NCI-H146 (cell line): ENCODE results near the gene ZFP62.
A peak's percentile ranks its signal among the peaks of the same experiment; 100 is the strongest.
"Not testable (repeated sequence)": the region's sequence is repeated elsewhere in the genome, so short reads cannot be mapped to it uniquely, and the experiment has no call there.

Source experiments
- DNase-seq: peaks from one replicate; lab custom pipeline; 2025; lab: John Stamatoyannopoulos, UW

ZFP62 gene

DNA sequence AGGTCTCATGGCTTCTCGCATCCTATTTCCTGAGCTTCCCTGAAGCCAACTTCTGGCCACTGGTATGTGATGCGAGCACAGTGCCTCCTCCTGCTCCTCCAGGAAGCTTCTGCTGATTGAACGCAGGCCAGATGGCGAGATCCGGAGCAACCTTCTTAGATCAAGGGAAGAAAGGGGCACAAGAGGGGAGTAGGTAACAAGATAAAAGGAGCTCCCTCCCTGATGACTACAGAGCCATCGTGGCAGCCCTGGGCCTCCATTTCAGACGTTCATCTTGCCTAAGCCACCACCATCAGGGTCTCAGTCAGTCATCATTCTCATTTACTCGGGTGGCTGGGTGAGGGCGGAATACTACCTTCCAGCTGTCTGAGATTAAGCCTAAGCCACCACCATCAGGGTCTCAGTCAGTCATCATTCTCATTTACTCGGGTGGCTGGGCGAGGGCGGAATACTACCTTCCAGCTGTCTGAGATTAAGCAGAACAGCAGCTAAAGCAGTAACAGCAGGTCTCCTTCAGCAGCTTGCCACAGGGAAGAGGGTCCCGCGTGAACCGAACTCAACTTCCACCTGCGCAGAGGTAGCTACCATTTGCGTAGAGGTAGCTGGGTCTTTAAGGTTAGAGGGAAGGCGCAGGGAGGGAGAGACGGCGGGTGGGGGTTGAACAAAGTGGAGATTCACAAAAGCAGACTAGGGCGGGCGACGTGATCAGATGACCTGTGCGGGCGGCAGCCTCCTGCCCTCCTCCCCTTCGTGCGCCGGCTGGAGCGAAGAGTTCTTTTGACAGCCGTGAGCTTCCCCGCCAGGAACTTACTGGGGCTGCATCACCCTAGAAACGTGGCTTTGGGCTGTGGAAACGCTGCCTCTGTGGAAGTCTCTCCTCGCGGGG lies 30.6 kb downstream of the ZFP62 start:
- DNase-seq: peak; percentile 69

DNA sequence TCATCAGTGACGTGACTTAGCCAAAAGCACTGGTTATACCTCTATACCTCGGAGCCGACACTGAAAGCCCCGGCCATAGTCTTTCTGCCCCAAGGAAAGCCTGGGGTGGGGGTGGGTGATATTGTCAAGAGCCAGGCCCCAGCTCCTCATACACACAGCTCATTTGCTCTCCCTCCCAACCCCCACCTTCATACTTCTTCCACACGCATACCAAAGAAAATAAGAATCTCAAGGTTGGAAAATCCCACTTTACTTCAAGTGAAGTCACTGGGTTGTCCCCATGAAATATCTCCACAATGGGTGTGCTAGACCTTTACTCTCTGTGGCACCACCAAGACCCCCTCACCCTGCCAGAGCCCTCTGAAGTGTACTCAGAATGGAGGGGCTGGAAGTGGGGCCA lies 31.4 kb downstream of the ZFP62 start:
- no peak for DNase-seq

GRCh38 chr5:180828756-180829531 lies 32.1 kb downstream of the ZFP62 start:
- DNase-seq: not testable (repeated sequence)

DNA sequence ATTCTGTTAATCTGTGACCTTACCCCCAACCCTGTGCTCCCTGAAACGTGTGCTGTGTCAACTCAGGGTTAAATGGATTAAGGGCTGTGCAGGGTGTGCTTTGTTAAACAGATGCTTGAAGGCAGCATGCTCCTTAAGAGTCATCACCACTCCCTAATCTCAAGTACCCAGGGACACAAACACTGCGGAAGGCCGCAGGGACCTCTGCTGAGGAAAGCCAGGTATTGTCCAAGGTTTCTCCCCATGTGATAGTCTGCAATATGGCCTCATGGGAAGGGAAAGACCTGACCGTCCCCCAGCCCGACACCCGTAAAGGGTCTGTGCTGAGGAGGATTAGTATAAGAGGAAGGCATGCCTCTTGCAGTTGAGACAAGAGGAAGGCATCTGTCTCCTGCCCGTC lies 33.7 kb downstream of the ZFP62 start:
- not testable (repeated sequence) for DNase-seq

GRCh38 chr5:180825768-180826525 lies 35.1 kb downstream of the ZFP62 start:
- no peak for DNase-seq

- no peak for DNase-seq
These were observed 36.2 kb downstream of the ZFP62 start for GRCh38 chr5:180824630-180825476.

DNA sequence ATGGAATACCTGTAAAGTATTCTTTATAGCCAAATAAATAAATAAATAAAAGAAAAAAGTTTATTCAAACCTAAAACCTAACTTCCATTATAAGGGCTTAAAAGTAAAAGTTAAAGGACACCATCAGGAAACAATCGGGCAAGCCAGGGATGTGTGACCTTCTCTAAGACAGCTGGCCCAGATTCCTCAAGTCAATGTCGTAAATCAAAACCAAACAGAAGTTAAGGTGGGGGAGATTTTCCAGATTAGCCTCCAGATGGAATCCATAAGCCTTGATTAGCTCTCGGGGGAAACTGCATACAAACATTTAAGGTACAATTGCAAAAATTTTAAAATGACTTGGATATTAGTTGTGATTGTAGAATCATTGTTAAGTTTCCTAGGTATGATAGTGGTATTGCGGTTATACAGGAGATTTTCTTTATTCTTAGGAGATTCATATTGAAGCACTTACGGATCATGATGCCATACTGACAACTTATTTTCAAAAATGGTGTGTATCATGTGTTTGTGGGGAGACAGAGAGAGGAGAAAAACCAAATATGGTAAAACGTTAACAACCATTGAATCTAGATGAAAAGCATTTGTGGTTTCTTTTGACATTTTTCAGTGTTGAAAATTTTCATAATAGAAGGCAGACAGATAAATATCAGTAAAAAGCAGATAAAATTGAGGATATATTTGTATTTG lies 37.0 kb downstream of the ZFP62 start:
- DNase-seq: no peak

GRCh38 chr5:180823346-180823745 lies 37.7 kb downstream of the ZFP62 start:
- no peak for DNase-seq

DNA sequence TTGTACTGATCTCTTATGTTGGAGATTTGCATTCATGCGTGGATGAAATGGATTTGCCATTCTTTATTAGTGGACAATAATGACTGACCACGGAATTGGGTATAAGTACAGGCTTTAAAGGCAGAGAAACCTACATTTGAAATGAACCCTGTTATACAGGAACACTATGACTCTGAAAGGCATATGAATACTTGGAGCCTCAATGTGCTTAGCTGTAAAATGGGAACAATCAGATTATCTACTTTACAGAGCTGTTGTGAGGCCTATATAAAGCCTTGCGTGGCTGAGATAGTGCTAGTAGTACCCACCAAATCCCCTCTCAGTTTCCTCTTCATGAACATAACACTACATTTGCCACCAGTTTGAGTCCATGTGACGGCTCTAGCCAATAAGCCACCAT lies 39.5 kb downstream of the ZFP62 start:
- no peak for DNase-seq

- DNase-seq: peak; percentile 81
These were observed 40.2 kb downstream of the ZFP62 start for GRCh38 chr5:180820788-180821321.

DNA sequence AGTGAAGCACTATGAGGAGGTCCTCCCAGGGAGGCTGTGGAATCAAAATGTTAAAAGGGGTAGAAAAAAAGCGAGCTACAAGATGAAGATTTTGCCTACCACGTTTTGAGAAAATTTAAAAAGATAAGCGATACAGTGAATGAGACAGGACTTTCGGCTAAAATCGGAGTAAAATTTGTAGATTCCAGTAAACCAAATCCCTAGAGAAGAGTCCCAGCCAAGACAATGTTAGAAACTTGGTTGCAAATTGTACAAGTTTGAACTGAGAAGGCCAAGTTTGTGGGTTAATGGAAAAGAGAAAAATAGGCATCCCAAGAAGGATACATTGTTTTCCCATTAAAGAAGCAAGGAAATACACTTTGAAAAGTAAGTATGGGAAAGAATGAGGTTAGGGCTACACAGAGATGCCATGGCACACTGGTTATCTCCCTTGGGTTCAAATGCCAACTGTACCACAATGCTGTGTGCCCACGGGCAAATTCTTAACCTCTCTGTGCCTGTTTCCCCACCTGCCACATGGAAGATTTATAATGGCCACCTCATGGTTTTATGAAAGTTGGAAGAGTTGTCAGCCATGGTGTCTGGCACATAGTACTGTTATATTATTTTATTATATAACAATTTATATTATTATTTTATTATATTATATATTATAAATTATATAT lies 42.3 kb downstream of the ZFP62 start:
- DNase-seq: no peak

GRCh38 chr5:180817893-180818674 lies 43.0 kb downstream of the ZFP62 start:
- no peak for DNase-seq

GRCh38 chr5:180816608-180817534 lies 44.2 kb downstream of the ZFP62 start:
- no peak for DNase-seq

DNA sequence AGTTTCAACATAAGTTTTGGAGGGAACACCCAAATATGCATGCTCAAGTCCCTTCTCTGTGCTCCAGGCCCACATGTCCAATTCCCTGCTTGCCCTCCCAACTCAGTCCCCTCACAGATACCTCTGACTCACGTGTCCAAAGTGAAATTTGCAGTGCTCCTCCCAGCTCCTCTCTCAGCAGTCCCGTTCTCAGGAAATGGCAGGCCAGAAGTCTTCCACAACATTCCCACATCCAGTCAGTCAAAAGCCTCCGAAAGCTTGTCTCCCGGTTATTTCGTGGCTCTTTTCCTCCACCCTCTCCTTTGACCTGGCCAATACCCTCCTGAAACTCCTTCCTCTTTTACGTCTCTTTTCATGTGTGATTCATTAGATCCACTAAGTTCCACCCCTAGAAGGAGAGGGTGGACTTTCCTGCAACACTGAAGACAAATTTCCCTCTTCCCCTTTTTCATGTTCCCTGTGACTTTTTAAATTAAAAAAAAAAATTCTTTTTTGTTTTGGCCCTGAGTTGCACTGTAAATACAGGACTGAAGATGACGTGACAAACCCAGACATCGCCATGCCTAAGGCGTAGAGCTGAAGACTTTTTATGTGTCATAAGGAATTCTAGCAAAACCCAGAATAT lies 45.7 kb downstream of the ZFP62 start:
- DNase-seq: no peak

- DNase-seq: no peak
These were observed 47.7 kb downstream of the ZFP62 start for GRCh38 chr5:180813420-180813819.

- DNase-seq: peak; percentile 39
These were observed 49.4 kb downstream of the ZFP62 start for GRCh38 chr5:180811623-180812124.

DNA sequence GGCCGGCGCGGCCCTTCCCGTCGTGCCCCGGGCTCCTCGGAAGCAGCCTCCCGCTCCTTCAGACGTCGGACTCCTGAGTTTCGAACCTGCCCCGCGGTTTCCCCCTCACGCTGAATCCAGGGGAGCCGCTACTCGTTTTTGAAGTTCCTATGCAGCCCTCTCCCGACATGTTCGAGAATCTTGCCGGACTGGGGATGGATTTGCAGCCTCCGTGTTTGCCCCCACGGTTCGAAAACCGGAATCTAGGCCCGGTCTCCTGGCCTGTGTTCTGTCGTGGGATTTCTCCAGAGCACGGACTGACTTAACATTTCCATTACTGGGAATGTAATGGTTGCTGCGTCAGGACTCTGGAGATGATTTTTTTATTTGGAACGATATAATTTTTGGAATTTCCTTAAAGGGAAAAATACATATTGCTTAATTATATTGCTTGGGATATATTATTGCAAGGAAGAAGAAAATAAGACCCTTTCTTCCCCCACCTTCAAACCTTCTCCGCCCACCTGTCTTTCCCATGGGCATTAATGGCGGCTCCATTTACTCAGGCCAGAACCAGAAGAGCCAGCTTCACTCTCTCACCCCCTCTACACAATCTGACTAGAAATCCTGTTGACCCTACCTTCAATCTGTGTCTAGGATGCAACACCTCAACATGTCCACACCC lies 50.0 kb downstream of the ZFP62 start:
- DNase-seq: no peak
